Progenitor cell of endocrine pancreas (in vitro differentiated cells): Measurements from ENCODE around the gene IFITM2. TPM values are rescaled to one million over a fixed set of nuclear protein-coding genes. Genes with fewer than 3 reads are reported as not detected.
A peak's percentile ranks its signal among the peaks of the same experiment; 100 is the strongest.

Source experiments
- DNase-seq: peaks from one replicate; pipeline ENCODE4 v3.0.0; 2021; ENCODE audit warnings: low spot score; ENCODE audit not compliant: unreplicated experiment
- H3K27ac Mint-ChIP-seq: 2 replicates; pipeline ENCODE4 v1.8.0; 2021; ENCODE audit warnings: mild to moderate bottlenecking, moderate library complexity, mixed read lengths
- H3K27me3 Mint-ChIP-seq: 2 replicates; pipeline ENCODE4 v1.8.0; 2021; ENCODE audit warnings: mixed read lengths
- H3K36me3 Mint-ChIP-seq: 2 replicates; pipeline ENCODE4 v1.8.0; 2022; ENCODE audit warnings: mixed read lengths; ENCODE audit not compliant: insufficient read depth
- H3K4me1 Mint-ChIP-seq: 2 replicates; pipeline ENCODE4 v1.8.0; 2021; ENCODE audit warnings: low read depth, mixed read lengths
- H3K4me3 Mint-ChIP-seq: 2 replicates; pipeline ENCODE4 v1.8.0; 2021; ENCODE audit warnings: low read depth, mild to moderate bottlenecking, moderate library complexity, mixed read lengths
- H3K9me3 Mint-ChIP-seq: 2 replicates; pipeline ENCODE4 v1.8.0; 2021; ENCODE audit warnings: low read depth, mixed read lengths
- total RNA-seq: library from RNA; stranded (reverse); gene quantifications from 2 replicates; pipeline ENCODE4 v1.2.1, GENCODE V29; 2021
- TF ChIP-seq, protein P1 (sequence below): fragments of 200-600 bp; sonication (generic); IDR thresholded peaks from one replicate; pipeline ENCODE4 v1.5.0; 2021; ENCODE audit warnings: antibody characterized with exemption, mild to moderate bottlenecking; ENCODE audit not compliant: unreplicated experiment

Gene IFITM2
- total RNA-seq, 1 donor from 2014 or later: 33.2 TPM

DNA sequence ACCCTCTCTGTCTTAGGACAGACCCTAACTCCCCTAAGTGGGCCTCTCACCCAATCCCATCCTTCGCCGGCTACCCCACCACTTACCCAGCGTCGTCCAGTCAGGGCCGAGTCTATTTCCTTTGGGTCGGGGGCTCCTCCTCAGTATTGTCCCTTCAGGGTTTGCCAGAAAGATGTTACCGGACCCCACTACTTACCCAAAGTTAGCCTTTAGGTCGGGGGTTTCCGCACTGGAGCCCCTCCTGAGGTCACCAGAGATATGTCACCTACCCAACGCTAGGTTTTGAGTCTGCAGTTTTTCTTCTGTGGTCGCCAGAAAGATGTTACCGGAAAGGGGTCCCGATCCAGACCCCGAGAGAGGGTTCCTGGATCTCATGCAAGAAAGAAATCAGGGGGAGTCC, 43.8 kb downstream of the IFITM2 start:
- TF ChIP-seq, protein P1, sequence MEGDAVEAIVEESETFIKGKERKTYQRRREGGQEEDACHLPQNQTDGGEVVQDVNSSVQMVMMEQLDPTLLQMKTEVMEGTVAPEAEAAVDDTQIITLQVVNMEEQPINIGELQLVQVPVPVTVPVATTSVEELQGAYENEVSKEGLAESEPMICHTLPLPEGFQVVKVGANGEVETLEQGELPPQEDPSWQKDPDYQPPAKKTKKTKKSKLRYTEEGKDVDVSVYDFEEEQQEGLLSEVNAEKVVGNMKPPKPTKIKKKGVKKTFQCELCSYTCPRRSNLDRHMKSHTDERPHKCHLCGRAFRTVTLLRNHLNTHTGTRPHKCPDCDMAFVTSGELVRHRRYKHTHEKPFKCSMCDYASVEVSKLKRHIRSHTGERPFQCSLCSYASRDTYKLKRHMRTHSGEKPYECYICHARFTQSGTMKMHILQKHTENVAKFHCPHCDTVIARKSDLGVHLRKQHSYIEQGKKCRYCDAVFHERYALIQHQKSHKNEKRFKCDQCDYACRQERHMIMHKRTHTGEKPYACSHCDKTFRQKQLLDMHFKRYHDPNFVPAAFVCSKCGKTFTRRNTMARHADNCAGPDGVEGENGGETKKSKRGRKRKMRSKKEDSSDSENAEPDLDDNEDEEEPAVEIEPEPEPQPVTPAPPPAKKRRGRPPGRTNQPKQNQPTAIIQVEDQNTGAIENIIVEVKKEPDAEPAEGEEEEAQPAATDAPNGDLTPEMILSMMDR: no peak
- H3K27ac Mint-ChIP-seq: no peak overlapping the region
- DNase-seq: no peak
- H3K27me3 Mint-ChIP-seq: no peaks in the 10 kb centered on the region
- H3K9me3 Mint-ChIP-seq: no peaks in the 10 kb centered on the region
- H3K36me3 Mint-ChIP-seq: no peaks in the 10 kb centered on the region
- no peak overlapping the region for H3K4me3 Mint-ChIP-seq
- peaks cover 27% of the 10 kb centered on the region for H3K4me1 Mint-ChIP-seq

DNA sequence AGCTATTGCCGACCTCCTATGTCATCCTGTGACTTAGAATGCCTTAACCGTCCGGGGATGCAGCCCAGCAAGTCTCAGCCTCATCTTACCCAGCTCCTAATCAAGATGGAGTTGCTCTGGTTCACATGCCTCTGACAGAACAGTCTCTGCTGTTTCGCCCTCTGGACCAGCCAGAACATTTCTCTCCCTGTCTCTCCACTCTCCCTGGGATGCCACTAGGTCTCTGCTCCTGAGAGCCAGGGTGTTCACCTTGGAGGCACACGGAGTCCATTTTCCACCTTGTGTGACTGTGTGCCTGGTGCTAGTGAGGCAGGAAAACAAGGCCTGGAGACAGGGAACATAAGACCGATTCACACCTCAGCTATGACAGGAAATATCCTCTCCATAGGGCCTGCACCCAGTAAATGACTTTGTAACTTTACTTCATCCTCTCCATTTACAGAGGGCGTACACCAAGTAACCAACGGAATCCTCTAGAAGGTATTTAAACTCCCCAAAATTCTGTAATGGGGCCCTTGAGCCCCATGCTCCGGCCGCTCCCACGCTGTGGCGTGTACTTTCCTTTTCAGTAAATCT, 44.9 kb downstream of the IFITM2 start:
- DNase-seq: no peak
- Mint-ChIP-seq H3K4me3 (no peak overlapping the region), H3K36me3 (no peaks in the 10 kb centered on the region), H3K27me3 (no peaks in the 10 kb centered on the region), H3K4me1 (peaks cover 27% of the 10 kb centered on the region), H3K27ac (peak overlapping the region; percentile 38), H3K9me3 (no peaks in the 10 kb centered on the region)
- TF ChIP-seq, protein P1: no peak

DNA sequence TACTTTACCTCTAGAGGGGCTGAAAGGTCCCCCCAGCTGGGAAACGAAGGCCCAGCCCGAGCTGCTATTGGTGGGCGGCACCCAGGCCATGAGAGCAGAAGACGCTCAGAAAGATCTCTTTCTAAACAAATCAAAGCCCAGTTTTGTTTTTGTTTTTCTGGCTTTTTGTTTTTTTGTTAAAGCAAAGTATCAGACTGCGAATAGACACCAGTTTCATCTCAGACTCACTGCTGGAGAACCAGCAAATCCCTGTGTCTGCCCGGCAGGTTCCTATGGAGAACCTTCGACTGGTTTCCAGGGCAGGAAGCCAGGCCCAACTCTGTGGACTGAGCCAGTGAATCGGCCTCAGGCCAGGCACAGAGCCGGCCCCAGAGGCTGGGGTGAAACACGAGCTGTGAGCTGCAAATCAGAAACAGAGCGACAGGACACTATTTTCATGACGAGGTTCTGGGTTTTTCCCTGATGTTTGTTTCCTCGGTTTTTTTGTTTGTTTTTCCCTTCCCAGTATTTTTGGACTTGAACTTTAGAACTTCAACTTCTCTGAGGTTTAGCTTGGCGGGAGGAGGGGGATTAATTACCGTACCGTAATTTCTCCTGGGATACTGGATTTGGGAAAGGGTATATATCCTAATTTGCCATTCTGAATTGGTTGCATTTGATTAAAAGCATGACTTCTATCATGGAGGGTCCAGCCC, 45.7 kb downstream of the IFITM2 start:
- TF ChIP-seq, protein P1: no peak
- Mint-ChIP-seq H3K4me3 (no peak overlapping the region), H3K27ac (peak overlapping the region; percentile 95), H3K9me3 (no peaks in the 10 kb centered on the region), H3K27me3 (no peaks in the 10 kb centered on the region), H3K36me3 (no peaks in the 10 kb centered on the region), H3K4me1 (peaks cover 27% of the 10 kb centered on the region)
- DNase-seq: no peak

DNA sequence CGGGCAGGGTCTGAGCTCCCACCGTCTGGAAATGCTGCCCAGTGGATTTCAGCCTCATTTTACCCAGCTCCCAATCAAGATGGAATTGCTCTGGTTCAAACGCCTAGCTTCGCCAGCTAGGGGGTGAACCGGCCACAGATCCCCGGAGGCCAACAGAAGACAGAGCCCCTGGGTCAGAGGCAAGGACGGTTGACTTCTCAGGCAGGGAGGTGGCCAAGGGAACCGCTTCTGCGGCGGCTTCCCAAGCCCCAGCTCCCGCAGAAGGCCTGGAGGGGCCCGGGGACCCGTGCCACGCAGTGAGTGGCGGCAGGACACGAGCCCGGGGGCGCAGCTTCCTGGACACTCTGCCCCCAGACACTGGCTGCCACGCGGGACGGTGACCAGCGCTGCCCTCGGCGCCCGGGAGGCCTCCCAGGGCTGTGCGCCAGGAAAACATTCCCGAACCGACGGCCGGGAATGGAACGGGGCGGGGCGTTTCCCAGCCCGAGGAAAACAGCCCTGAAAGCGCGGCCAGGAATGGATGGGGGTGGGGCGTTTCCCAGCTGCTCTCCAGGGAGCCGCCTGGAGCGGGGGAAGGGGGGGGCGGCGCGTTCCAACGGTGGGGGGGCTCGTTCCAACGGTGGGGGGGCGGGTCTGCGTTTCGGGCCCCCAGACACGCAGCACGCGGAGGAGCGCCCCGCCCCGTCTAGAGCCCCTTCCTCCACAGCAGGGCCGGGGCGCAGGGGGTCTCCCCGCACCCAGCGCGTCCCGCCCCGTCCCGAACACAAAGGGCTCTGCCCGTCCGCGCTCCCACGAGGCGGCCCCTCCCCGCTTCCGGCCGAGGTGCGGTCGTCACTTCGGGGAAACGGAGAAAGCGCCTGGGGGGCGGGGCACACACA, 48.2 kb downstream of the IFITM2 start:
- Mint-ChIP-seq H3K9me3 (no peaks in the 10 kb centered on the region), H3K36me3 (no peaks in the 10 kb centered on the region), H3K4me3 (peak overlapping the region; percentile 44), H3K27ac (peak overlapping the region; percentile 90), H3K27me3 (no peaks in the 10 kb centered on the region), H3K4me1 (peaks cover 18% of the 10 kb centered on the region)
- TF ChIP-seq, protein P1: no peak
- peak; percentile 81 for DNase-seq

DNA sequence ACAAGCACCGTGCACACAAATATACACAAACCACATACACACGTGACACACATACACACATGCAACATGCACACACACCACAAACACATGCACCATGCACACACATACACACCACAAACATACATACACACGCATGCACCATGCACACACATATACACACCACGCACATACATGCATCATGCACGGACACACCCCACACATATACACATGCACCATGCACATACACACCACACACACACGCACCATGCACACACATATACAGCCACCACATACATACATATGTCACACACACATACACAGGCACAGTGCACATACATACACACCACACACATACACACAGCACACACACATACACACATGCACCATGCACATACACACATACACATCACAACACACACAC, 49.0 kb downstream of the IFITM2 start:
- TF ChIP-seq, protein P1: no peak
- no peak overlapping the region for H3K4me3 Mint-ChIP-seq
- peaks cover 17% of the 10 kb centered on the region for H3K4me1 Mint-ChIP-seq
- H3K36me3 Mint-ChIP-seq: no peaks in the 10 kb centered on the region
- no peaks in the 10 kb centered on the region for H3K27me3 Mint-ChIP-seq
- H3K9me3 Mint-ChIP-seq: peaks cover 5% of the 10 kb centered on the region
- DNase-seq: no peak
- no peak overlapping the region for H3K27ac Mint-ChIP-seq
